ENCODE data around the gene NIPAL1. TPM values are rescaled to one million over a fixed set of nuclear protein-coding genes. Genes with fewer than 3 reads are reported as not detected.
"Not testable (repeated sequence)": the region's sequence is repeated elsewhere in the genome, so short reads cannot be mapped to it uniquely, and the experiment has no call there.

Gene NIPAL1
- under 0.01 TPM for total RNA-seq

DNA sequence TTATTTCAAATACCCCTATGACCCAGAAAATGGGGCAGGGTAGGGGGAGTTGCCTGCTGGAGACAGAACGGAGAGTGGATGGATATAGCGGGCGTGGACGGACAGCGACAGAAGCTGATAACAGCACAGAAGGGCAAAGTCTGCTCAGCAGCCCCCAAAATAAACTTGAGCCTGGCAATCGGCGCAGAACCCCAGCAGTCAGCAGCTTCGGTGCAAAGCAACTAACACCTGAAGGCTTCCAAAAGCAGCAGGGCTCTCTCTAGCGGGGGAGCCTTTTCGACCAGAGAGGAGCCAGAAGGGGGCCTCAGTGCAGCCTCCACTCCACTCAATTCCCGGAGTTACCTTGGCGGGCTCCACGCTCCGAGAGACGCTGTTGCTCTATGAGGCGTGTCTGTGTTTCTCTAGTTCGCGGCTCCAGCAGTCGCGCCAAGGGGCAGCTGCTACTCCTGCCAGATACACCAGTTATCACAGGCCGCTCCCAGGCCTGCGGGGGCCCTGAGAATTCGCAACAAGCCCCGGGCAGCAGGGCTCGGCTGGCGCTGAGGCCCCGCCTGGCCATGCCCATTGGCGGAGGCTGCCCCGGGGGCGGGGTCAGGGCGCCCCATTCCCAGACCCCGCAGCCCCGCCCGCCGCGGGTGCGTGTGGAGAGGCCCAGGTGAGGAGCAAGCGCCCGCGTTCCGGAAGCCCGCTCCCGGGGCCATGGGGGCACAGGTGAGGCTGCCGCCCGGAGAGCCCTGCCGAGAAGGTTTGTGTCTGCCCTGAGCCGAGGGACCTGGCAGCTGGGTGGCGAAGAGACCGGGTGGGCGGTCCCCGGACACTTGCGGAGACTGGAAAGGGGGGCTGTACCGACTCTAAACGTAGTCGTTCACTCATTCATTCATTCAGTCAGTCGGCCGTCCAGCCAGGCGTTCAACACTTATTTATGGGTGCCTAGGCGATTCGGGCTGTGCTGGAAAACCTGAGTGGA, at the start of gene NIPAL1, which contains the start of gene CNGA1:
Gene NIPAL1, plus strand, starts transcription at position 632 of the 967 bp plus-strand sequence. Its CDS starts 68 bp downstream, at position 700.
Gene CNGA1, minus strand, starts transcription at position 541 of the 967 bp plus-strand sequence. CDS start 63,992 bp downstream, outside the sequence.
- DNase-seq (ENCODE audit: low read depth in 2 of 3, low spot score in 2 of 3): peak; percentile 30 to 59 (median 50)

DNA sequence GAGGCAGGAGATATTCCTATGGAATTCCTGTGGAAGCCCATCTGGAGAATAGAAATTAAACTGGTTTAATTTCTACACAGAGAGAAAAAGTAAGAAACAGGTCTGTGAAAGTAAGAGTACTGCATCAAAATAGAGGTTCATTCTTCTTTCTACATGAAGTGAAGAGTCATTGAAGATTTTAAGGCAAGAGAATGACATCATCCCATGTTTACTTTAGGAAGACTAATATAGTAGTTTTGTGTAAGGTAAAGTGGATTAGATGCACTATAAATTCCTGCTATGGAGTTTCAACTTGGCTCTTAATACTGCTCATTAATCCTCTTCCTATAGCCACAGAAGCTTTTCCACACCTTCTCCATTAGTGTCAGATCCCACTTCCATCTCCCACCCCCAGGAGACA, 47.7 kb upstream of the NIPAL1 start:
- DNase-seq (ENCODE audit: low read depth in 2 of 3, low spot score in 2 of 3): no peak

DNA sequence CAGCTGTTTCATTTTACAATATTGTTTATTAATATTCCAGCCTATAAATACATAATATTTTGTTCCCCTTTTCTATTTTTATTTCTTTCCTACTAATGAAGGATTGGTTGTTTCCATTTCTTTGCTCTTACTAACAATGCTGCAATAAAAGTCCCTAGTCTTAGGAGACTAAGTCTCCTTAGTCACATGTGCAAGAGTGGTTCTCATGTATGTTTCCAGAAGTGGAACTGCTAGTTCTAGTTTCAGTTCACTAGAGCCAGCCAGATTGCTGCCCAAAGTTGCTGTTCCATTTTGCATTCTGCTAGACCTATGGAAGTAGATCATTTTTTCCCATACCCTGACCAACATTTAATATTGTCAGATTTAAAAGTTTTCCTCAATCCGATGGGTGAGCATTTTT, 44.4 kb upstream of the NIPAL1 start:
- DNase-seq (ENCODE audit: low read depth in 2 of 3, low spot score in 2 of 3): no peak

DNA sequence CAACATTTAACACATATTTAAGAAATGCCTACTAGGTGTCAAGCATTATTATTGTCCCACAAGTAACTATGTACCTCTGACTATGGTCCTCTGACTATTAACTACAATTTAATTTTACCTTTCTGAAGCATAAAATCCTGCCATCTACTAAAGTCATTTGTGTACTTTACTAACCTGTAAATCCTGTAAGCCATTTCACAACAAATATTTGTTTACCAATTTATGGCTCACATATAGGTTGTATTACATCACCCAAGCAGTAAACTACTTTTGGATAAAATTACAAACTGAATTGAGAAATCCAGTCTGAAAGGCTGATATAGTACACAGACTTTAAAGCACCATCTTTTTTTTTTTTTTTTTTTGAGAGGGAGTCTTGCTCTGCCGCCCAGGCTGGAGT, 43.9 kb upstream of the NIPAL1 start:
- DNase-seq (ENCODE audit: low read depth in 2 of 3, low spot score in 2 of 3): no peak

DNA sequence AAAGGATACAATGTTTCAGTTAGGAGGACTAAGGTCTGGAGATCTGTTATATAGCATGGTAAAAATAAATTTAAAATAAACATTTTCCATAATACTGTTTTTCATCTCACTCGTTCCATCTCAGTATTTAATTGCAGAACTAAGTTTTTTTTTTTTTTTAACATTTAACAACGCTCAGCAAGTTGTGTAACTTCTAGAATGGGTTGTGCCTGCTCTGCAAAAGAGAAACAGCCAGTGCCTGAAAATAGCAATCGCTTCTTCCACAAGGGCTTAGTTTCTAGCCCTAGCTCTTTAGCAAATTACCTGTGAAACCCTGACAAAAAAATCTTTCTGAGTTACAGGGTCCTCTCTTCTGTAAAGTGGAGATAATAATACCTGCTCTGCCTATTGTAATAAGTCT, 42.0 kb upstream of the NIPAL1 start:
- no peak for DNase-seq (ENCODE audit: low read depth in 2 of 3, low spot score in 2 of 3)

DNA sequence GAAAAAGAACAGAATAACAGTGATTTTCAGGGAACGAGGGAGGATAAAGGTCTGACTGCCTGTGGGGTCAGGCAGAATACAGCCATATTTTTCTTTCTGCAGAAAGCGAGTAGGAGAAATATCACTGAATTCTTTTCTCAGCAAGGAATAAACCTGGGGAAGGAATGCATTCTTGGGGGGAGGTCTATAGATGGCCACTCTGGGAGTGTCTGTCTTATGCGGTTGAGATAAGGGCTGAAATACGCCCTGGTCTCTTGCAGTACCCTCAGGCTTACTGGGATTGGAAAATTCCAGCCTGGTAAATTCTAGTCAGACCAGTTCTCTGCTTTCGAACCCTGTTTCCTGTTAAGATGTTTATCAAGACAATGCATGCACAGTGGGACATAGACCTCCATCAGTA, 26.4 kb upstream of the NIPAL1 start:
- peak in 1 of 3 donors; percentile 18 for DNase-seq (ENCODE audit: low read depth in 2 of 3, low spot score in 2 of 3)

DNA sequence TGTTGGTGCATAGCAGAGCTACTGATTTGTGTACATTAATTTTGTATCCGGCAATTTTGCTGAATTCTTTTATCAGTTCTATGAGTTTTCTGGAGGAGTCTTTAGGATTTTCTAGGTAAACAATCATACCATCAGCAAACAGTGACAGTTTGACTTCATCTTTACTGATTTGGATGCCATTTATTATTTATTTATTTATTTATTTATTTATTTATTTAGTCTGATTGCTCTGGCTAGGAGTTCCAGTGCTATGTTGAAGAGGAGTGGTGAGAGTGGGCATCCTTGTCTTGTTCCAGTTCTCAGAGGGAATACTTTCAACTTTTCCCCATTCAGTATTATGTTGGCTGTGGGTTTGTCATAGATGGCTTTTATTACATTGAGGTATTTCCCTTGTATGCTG, 24.1 kb upstream of the NIPAL1 start:
- DNase-seq (ENCODE audit: low read depth in 2 of 3, low spot score in 2 of 3): not testable (repeated sequence)

DNA sequence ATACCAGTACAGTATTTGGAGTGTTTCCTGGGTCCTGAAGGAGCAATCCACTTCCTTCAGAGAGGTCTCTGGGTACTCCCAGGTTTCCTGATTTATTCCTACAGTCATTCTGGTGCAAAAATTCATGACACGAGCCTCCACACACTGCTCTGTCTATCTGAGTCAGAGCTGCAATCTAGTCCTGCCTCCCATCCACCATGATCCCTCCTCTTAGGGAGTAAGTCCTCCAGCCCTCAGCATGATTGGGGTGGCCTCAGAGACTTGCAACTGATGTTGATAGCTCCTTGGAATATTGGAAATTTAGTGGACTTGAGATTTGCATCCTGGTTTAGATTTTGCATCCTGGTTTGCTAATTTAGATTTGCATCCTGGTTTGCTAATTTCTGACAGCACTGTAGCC, 20.6 kb upstream of the NIPAL1 start:
- no peak for DNase-seq (ENCODE audit: low read depth in 2 of 3, low spot score in 2 of 3)

DNA sequence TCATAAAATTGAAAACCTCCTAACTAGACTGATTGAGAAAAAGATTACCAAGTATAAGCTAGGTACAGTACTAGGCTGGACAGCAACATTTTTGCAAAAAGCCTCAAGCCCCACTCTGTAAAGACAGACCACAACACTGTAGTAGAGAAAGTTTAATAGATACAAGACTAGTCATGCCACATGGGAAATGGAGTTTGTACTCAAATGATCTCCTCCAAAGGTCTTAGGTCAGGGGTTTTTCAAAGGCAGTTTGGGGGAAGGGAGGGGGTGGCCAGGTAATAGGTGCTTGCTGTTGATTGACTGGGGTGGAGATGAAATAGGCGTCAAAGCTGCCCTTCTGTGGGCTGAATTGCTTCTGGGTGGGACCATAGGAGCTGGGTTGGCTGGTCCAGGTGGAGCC, 14.3 kb upstream of the NIPAL1 start:
- DNase-seq (ENCODE audit: low read depth in 2 of 3, low spot score in 2 of 3): no peak

DNA sequence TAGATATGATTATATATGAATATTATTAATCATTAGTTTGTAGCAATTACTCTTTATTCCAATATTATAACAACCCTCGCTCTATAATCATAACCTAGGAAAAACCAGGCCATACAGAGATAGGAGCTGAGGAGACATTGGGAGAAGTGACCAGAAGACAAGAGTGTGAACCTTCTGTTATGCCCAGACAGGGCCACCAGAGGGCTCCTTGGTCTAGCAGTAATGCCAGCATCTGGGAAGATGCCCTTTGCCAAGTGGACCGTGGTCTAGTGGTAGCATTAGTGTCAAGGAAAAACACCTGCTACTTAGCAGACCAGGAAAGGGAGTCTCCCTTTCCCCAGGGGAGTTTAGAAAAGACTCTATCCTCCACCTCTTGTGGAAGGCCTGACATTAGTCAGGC, 13.0 kb upstream of the NIPAL1 start:
- not testable (repeated sequence) for DNase-seq (ENCODE audit: low read depth in 2 of 3, low spot score in 2 of 3)

DNA sequence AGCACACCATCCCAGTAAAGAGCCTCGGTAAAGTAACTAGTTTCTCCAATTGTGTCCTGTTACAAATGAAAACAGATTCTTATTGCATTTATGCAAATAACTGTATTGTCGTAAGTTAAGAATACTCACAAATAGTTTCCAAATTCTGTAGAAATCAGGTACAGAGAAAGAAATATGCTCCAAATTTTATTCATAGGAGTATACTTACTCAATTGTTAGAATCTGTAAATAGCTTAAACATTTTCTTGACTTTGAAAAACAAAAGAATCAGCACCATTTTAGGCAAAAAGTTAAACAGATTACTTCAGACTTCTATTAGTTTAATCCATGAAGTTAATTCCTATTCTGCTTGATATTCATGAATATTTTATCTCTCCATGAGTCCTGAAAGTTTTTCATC, 10.8 kb upstream of the NIPAL1 start:
- DNase-seq (ENCODE audit: low read depth in 2 of 3, low spot score in 2 of 3): no peak

DNA sequence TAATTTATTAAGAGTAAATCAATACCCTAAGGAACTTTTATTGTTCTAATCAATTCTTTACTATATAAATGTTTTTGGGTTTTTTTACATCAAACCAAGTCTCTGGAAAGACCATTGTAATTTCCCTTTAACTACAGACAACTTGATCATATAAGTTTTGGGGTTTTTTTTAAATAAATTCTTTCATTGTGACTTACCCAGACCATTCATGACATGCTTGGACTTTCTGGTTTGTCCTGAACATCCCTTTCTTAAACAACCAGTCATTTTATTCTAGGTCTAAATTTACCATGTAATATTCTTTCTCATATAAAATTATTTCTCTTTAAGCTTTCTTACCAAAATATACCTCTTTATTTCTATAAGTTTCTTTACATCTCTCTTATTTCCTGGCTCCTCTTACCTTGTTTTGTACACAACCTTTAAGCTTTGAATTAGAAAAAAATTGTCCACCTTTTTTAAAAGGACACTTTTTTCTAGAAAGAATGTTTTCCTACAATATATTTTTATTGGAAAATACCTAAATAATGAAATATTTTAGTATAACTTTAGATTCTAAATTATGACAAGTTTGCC, 8.5 kb upstream of the NIPAL1 start:
- peak in 1 of 3 donors; percentile 31 for DNase-seq (ENCODE audit: low read depth in 2 of 3, low spot score in 2 of 3)

DNA sequence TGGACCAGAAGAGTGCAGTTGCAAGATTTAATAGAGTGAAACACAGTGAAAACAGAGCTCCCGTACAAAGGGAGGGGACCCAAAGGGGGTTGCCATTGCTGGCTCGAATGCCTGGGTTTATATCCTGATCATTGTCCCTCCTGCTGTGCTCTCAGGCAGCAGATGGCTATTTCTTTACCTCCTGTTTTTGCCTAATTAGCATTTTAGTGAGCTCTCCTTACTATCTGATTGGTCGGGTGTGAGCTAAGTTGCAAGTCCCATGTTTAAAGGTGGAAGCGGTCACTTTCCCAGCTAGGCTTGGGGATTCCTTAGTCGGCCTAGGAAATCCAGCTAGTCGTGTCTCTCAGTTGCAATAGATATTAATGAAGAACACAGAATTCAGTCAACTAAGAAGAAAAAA, 5.7 kb upstream of the NIPAL1 start:
- DNase-seq (ENCODE audit: low read depth in 2 of 3, low spot score in 2 of 3): not testable (repeated sequence)

DNA sequence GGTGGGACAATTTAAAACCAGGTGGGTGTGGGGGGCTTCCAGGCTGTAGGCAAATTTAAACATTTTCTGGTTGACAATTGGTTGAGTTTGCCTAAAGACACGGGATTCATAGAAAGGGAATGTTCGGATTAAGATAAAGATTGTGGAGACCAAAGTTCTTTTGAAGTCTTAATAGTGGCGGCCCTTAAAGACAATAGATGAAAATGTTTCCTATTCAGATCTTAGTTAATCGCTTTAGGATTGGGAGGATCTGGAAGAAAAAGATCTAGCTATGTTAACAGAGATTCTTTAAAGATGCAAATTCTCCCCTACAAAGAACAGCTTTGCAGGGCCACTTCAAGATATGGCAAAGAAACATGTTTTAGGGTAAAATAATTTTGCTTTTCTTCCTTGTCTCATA, 4.8 kb upstream of the NIPAL1 start:
- no peak for DNase-seq (ENCODE audit: low read depth in 2 of 3, low spot score in 2 of 3)

DNA sequence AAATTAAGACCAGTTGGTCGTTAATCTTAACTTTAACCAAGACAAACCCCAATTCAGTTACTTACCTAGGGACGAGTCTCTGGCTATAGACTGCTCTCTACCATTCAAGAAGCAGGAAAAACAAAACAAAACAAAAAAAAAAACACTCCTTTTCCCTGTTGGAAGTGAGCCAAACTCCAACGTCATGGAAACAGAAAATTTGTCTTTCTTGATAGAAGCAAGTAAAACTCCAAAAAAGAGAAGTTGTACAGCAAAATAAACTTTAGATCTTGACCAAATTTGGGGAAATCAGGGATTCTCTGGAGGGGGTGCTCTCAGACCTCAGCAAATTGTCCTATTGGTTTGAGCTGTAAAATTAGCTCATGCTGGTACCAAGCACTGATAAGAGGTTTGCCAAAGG, 3.7 kb upstream of the NIPAL1 start:
- DNase-seq (ENCODE audit: low read depth in 2 of 3, low spot score in 2 of 3): peak in 2 of 3 donors; percentile 66 to 91

DNA sequence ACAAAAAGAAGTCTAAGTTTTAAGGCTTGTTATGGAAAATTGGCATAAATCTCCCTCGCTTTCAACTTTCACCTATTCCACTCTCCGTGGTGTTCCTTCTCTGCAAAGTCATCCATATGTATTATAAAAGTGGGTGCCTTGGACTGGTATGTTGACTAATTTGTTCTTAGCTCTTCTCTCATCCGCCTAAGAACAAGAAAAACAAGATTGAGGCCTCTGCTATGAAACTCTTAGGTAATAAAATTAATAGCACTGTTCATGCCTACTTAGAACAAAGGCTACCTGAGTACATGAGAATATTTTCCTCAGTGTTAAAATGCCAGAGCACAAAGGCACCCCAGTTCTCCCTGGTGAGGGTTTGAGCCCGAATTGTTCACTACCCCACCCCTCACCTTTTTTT, 1.4 kb upstream of the NIPAL1 start:
- DNase-seq (ENCODE audit: low read depth in 2 of 3, low spot score in 2 of 3): no peak

DNA sequence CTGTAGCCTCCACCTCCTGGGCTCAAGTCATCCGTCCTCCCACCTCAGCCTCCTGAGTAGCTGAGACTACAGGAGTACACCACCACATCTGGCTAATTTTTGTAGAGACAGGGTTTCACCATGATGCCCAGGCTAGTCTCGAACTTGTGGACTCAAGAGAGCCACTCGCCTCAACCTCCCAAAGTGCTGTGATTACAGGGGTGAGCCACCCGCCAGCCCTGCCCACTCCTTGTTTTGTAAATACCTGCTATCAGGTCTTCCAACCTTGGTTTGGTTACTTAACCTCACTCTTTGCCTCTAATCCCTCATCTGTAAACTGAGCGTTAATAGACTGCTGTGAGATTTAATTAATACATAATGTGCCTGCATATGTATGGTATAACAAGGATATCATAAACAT, 894 bp upstream of the NIPAL1 start:
- DNase-seq (ENCODE audit: low read depth in 2 of 3, low spot score in 2 of 3): no peak

DNA sequence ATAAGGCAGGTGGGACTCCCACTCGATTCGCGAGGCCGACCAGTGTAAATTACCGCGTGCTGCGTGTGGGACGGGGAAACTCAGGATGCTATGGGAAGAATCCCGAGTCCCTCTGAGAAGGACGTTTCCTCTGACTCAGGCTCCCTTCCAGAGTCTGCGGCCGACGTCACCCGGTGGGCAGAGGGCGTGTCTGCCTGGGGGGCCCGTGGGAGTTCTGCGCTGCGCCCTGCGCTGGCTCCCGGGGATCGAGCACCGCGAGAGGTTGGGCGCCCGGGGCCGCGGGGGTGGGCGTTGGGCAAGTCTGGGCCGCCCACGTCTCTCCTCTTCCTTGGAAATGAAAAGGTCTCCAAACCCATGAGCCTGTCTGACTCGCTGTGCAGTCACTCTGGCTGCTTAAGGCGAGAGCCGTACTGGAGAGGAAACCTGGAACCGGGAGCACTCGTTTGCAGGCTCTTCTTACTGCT, 568 bp downstream of the NIPAL1 start:
- peak in 1 of 3 donors; percentile 15 for DNase-seq (ENCODE audit: low read depth in 2 of 3, low spot score in 2 of 3)

DNA sequence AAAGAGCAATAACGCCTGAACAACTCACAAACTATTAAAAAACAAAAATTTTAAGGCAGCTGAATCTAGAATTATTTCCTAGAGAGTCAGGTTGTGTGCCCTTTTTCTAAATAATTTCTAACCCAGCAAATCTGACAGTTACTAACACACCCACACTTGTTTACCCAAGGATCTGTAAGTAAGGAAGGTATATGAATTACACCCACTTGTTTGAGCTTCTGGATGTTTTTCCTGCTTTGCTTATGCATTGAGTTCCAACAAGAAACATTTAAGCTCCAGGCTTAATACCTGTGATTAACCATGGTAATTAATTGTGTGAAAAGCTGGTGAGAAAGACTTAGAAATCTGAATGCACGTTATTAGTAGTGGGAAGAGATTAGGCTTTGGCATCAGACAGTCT, 1.5 kb downstream of the NIPAL1 start:
- no peak for DNase-seq (ENCODE audit: low read depth in 2 of 3, low spot score in 2 of 3)

DNA sequence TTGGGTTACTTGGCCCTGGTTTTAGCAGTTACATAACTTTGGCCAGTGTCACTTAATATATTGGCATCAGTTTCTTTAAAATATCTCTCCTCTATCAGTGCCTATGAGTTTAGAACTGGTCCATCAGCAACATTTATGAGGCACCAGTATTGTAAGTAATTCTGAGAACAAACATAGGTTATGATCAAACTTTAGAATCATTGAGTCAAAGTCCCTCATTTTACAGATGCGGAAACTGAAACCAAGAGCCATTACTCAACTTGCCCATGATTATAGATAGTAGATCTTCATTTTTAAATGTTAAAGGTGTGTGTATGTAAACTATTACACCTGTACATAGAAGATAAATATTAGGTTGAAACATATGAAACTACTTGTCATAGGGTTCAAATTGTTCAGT, 4.5 kb downstream of the NIPAL1 start:
- no peak for DNase-seq (ENCODE audit: low read depth in 2 of 3, low spot score in 2 of 3)

DNA sequence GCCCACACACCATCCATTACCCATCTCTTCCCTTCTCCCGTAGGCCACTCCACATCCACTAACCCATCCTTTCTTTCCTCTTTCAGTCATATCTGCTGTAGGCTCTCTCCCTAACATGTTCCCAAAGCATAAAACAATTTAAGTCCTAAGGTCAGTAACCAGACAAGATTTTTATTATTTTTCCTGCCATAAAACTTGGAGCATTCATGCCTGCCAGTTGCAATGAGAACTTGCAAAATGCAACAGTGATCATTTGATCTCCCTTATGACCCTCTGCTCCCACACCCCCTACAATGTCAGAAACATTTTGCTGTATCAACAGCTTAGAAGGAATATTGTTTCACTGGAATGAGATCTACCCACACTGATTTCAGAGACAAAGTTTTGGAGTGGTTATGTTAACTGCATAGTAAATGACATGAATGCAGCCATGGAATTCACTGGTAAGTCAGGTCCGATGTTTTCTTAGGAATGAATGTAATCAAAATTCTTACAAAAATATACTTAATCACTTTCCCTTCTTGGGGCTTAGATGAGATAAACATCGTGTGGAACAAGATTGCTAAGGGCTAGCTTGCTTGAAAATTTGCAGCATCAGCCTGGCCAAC, 5.7 kb downstream of the NIPAL1 start:
- DNase-seq (ENCODE audit: low read depth in 2 of 3, low spot score in 2 of 3): no peak

Data from hematopoietic multipotent progenitor cell (in vitro differentiated cells).